ENCODE results near the gene INPP5A.

The INPP5A gene

DNA sequence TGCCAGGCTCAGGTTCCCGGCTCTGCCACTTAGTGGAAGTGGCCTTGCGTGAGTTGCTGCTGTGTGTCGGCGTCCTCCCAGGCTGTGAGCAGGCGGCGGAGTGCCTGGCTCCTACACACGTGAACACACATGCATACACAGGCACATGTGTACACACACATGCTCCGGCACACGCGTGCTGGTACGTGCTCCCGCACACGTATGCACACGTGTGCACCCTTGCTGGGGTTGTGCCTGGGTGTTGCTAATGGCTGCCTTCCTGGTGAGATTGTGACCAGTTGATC lies 107.6 kb downstream of the INPP5A start:
- no peak overlapping the region for H3K4me3 ChIP-seq (ENCODE audit: low read depth, low read length)
- no peaks in the 10 kb centered on the region for H3K36me3 ChIP-seq
- TF ChIP-seq, protein P1, sequence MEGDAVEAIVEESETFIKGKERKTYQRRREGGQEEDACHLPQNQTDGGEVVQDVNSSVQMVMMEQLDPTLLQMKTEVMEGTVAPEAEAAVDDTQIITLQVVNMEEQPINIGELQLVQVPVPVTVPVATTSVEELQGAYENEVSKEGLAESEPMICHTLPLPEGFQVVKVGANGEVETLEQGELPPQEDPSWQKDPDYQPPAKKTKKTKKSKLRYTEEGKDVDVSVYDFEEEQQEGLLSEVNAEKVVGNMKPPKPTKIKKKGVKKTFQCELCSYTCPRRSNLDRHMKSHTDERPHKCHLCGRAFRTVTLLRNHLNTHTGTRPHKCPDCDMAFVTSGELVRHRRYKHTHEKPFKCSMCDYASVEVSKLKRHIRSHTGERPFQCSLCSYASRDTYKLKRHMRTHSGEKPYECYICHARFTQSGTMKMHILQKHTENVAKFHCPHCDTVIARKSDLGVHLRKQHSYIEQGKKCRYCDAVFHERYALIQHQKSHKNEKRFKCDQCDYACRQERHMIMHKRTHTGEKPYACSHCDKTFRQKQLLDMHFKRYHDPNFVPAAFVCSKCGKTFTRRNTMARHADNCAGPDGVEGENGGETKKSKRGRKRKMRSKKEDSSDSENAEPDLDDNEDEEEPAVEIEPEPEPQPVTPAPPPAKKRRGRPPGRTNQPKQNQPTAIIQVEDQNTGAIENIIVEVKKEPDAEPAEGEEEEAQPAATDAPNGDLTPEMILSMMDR (IDR thresholded peaks at IDR 0.05; ENCODE audit: low read depth, low read length), result no peak
- H3K27ac ChIP-seq, result no peak overlapping the region
- no peaks in the 10 kb centered on the region for H3K27me3 ChIP-seq (ENCODE audit: insufficient read depth, low read depth, severe bottlenecking)
- no peak for DNase-seq
- no peaks in the 10 kb centered on the region for H3K9me3 ChIP-seq (ENCODE audit: severe bottlenecking)

DNA sequence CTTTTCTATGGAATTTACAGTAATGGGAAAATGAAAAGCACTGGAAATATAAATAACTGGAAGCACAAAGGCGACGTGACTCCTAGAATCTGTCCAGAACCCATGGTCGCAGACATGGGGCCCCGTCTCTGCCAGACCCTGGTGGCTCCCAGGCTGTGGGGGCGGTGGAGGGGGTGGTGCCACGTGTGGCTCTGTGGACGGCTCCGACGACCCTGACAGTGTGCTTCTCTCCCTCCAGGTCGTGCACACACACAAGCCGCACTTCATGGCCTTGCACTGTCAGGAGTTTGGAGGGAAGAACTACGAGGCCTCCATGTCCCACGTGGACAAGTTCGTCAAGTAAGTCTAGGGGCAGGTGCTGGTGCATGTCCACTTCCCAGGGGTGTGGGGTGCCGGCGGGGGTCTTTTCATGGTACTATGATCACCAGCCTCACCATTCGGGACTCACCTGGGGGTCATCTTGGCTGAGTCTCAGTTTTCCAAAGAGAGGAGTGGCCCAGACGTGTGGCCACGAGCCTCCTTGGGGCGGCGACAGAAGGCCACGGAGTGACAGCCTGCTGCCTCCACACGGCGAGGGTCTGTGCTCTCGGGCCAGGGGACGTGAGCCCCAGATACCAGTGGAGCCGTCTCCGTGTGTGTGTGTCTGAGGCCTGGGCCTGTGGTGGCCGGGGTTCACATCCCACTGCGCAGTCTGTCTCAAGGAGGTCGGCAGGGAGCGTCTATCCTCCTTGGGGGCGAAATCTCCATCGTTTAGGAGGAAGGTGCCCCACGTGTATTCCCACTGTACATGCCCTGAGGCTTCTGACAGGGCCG lies 108.2 kb downstream of the INPP5A start:
- H3K36me3 ChIP-seq, result no peaks in the 10 kb centered on the region
- no peaks in the 10 kb centered on the region for H3K27me3 ChIP-seq (ENCODE audit: insufficient read depth, low read depth, severe bottlenecking)
- H3K9me3 ChIP-seq (ENCODE audit: severe bottlenecking), result no peaks in the 10 kb centered on the region
- TF ChIP-seq, protein P1 (IDR thresholded peaks at IDR 0.05; ENCODE audit: low read depth, low read length), result no peak
- DNase-seq, result no peak
- H3K27ac ChIP-seq, result no peak overlapping the region
- H3K4me3 ChIP-seq (ENCODE audit: low read depth, low read length), result no peak overlapping the region

DNA sequence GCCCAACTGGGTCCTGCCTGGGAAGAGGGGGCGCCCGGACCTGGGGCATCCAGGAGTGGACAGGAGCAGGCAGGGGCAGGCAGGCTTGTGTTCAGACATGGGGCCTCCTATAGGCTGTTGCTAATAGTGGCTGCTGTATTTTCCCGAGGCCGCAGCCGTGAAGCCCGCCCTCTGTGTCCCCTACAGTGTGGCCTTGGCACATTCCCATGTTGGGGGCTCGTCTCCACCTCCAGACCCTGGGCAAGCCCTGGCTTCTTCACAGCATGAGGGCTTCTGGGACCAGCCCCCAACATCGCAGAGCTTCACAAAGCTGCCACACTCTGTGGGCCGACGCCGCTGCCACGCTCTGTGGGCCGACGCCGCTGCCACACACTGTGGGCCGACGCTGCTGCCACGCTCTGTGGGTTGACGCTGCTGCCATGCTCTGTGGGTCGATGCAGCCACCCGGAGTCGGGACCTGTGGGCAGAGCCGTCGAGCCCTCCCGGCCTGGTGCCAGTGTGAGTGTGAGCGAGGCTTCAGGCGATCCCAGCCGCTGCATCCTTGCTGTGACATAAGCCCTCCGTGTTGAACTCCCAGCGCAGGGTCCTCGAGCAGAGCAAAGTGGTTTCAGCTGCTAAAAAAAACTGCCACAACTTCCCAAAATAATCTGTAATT lies 109.0 kb downstream of the INPP5A start:
- H3K36me3 ChIP-seq, result no peaks in the 10 kb centered on the region
- TF ChIP-seq, protein P1 (IDR thresholded peaks at IDR 0.05; ENCODE audit: low read depth, low read length), result no peak
- H3K27me3 ChIP-seq (ENCODE audit: insufficient read depth, low read depth, severe bottlenecking), result no peaks in the 10 kb centered on the region
- DNase-seq, result no peak
- H3K27ac ChIP-seq, result no peak overlapping the region
- no peaks in the 10 kb centered on the region for H3K9me3 ChIP-seq (ENCODE audit: severe bottlenecking)
- no peak overlapping the region for H3K4me3 ChIP-seq (ENCODE audit: low read depth, low read length)

DNA sequence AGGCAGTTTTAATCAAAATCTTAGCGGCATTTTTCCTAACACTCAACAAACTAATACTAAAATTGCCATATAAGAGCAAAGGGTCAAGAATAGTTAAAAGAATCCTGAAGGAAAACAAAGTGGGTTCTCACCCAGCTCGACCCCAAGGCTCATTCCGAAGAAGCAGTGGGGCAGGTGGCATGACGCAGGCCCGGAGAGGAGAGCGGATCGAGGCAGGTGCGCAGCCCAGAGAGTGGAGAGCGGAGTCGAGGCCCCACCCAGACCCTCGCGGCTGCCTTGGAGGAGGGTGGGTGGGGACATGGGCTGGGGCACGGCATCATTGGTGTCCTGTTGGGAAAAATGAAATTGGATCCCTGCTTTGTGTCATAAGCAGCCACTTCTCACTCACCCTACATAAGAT lies 109.8 kb downstream of the INPP5A start:
- H3K36me3 ChIP-seq, result no peaks in the 10 kb centered on the region
- no peak overlapping the region for H3K27ac ChIP-seq
- no peaks in the 10 kb centered on the region for H3K9me3 ChIP-seq (ENCODE audit: severe bottlenecking)
- H3K4me3 ChIP-seq (ENCODE audit: low read depth, low read length), result no peak overlapping the region
- TF ChIP-seq, protein P1 (IDR thresholded peaks at IDR 0.05; ENCODE audit: low read depth, low read length), result no peak
- no peak for DNase-seq
- H3K27me3 ChIP-seq (ENCODE audit: insufficient read depth, low read depth, severe bottlenecking), result no peaks in the 10 kb centered on the region

DNA sequence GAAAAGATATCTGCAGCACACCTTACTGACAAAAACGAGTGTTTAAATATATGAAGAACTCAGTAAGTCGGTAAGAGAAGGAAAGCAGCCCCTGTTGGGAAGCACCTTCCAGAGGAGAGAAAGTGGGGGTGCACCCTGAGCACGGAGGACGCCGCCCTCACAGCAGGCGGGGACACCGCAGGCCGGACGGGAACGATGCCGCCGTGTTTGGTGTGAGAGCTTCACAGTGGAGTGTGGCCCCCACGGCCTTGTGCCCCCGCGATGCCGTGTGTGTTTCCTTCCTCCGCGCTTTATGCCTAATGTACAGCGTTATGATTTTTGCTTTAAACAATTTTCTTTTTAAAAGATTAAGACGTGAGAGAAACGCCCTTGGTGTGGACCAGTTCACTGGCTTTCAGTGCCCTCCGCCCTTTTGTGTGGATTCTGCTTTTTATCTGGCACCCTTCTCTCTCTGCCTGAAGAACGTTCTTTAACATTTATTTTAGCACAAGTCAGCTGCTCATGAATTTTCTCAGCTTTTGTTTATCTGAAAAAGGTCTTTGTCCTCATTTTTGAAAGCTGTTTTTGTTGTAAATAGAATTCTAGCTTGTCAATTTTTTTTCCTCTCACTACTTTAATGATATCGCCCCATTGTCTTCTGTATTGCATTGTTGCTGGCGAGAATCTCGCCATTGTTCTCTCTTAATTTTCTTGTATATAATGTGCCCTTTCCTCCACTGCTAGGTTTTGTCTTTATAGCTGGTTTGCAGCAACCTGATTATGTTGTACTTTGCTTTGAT lies 110.7 kb downstream of the INPP5A start:
- TF ChIP-seq, protein P1 (IDR thresholded peaks at IDR 0.05; ENCODE audit: low read depth, low read length), result no peak
- Histone ChIP-seq H3K27me3 (ENCODE audit: insufficient read depth, low read depth, severe bottlenecking) (no peaks in the 10 kb centered on the region), H3K36me3 (no peaks in the 10 kb centered on the region), H3K9me3 (ENCODE audit: severe bottlenecking) (no peaks in the 10 kb centered on the region), H3K27ac (no peak overlapping the region), H3K4me3 (ENCODE audit: low read depth, low read length) (no peak overlapping the region)
- no peak for DNase-seq

Data from WERI-Rb-1 (cell line).